ENCODE results near the gene HDAC4. TPM values are rescaled to one million over a fixed set of nuclear protein-coding genes. Genes with fewer than 3 reads are reported as not detected.

The HDAC4 gene
- total and polyA plus RNA-seq, 12 donors, result 3.7 to 40.0 (median 25.5) TPM

DNA sequence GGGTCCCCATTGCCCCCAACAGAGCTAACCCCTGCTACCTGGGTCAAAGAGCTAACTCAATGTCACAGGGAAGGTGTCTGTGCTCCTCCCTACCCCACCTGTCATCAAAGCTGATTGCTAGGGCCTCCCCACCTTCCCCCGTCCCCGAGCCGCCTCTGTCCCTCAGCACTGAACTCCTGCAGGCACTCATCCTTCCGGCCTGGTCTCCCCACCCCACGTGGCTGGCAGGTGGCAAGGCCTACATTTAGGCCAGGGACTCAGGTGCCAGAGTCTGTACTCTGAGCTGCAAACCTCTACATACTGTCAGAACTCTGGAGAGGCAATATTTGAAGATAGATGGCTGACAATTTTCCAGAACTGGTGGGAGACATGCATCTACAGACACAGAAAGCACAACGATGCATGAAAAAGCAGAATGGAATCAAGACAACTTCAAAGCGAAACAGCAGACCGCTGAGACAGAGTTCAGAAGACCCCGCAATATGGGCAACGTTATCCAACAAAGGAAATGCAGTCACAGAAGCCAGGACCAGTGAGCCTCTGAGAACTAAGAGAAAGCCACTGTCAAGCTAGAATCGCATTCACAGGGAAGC lies 195.8 kb downstream of the HDAC4 start:
- DNase-seq, result no peak
- no peaks in the 10 kb centered on the region for H3K27me3 ChIP-seq
- H3K9me3 ChIP-seq, result no peaks in the 10 kb centered on the region
- 70 to 77% methylated on average over 11 of the region's 11 CpGs for whole genome bisulfite sequencing, 2 donors
- H3K36me3 ChIP-seq, result no peaks in the 10 kb centered on the region
- H3K4me1 ChIP-seq, result peaks cover 9 to 44% (median 25%) of the 10 kb centered on the region in 9 donors
- H3K27ac ChIP-seq, result no peak overlapping the region
- TF ChIP-seq, protein P1, sequence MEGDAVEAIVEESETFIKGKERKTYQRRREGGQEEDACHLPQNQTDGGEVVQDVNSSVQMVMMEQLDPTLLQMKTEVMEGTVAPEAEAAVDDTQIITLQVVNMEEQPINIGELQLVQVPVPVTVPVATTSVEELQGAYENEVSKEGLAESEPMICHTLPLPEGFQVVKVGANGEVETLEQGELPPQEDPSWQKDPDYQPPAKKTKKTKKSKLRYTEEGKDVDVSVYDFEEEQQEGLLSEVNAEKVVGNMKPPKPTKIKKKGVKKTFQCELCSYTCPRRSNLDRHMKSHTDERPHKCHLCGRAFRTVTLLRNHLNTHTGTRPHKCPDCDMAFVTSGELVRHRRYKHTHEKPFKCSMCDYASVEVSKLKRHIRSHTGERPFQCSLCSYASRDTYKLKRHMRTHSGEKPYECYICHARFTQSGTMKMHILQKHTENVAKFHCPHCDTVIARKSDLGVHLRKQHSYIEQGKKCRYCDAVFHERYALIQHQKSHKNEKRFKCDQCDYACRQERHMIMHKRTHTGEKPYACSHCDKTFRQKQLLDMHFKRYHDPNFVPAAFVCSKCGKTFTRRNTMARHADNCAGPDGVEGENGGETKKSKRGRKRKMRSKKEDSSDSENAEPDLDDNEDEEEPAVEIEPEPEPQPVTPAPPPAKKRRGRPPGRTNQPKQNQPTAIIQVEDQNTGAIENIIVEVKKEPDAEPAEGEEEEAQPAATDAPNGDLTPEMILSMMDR (IDR thresholded peaks at IDR 0.05), result no peak
- ATAC-seq, result no peak
- intact Hi-C loops (cut with DNase I), result no loop called here
- H3K4me3 ChIP-seq, result no peak overlapping the region

DNA sequence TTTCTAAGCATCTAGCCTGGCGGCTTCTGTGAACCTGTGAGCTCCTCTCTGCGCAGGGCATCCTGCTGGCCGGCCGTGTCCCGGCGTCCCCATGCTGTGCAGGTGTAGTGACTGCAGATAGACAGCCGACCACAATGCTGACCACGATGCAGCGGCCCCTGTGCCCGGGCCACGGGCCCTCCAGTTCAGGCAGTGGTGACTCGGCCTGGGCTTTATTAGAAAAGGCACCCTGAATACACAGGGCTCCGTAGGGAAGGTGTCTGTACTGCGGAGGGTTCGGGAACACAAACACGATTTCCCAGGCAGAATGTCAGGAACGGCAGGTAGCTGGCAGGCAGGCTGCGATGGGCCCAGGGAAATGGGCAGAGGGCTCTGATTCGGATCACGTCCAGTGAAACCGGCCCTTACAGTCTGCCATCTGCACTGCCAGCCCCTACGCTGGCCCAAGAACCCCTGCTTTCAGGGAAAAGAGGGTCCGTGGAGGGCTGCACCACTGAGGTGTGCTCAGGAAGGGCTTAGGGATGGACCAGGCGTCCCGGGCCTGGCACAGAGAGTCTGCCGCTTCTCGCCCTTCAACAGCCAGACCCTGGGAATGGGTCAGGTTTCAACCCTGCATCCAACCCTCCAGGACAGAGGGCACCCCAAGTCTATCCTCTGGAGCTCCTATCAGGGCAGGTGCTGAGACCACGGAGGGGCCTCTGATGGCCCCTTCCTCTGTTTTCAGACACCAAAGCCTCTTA lies 196.5 kb downstream of the HDAC4 start:
- peaks cover 9 to 44% (median 26%) of the 10 kb centered on the region in 9 donors for H3K4me1 ChIP-seq
- H3K36me3 ChIP-seq, result no peaks in the 10 kb centered on the region
- H3K4me3 ChIP-seq, result no peak overlapping the region
- H3K27ac ChIP-seq, result no peak overlapping the region
- 95% methylated on average over 28 of the region's 28 CpGs for WGBS, 2 donors
- H3K27me3 ChIP-seq, result no peaks in the 10 kb centered on the region
- no peak for ATAC-seq
- TF ChIP-seq, protein P1 (IDR thresholded peaks at IDR 0.05), result no peak
- H3K9me3 ChIP-seq, result no peaks in the 10 kb centered on the region
- intact Hi-C loops (cut with DNase I), result no loop called here
- DNase-seq, result no peak

GRCh38 chr2:239203443-239204135 lies 197.2 kb downstream of the HDAC4 start:
- Histone ChIP-seq H3K36me3 (peaks cover 0 to 1% (median 0%) of the 10 kb centered on the region in 9 donors), H3K4me1 (peaks cover 9 to 39% (median 28%) of the 10 kb centered on the region in 9 donors)
- 90 to 91% methylated on average over 14 of the region's 14 CpGs for WGBS, 2 donors

GRCh38 chr2:239202836-239203235 lies 198.0 kb downstream of the HDAC4 start:
- Histone ChIP-seq H3K27me3 (no peaks in the 10 kb centered on the region), H3K27ac (peak overlapping the region in 1 of 10 donors; percentile 5), H3K4me1 (peaks cover 9 to 38% (median 28%) of the 10 kb centered on the region in 9 donors), H3K9me3 (no peaks in the 10 kb centered on the region), H3K4me3 (no peak overlapping the region), H3K36me3 (peaks cover 0 to 9% (median 0%) of the 10 kb centered on the region in 9 donors)
- ATAC-seq, result peak in 4 of 8 donors; percentile 26 to 63 (median 41)
- WGBS, 2 donors, result 88 to 92% methylated on average over 10 of the region's 10 CpGs
- no peak for DNase-seq
- TF ChIP-seq, protein P1 (IDR thresholded peaks at IDR 0.05), result no peak
- intact Hi-C loops (cut with DNase I), result no loop called here

More at GRCh38 chr2:239203443-239204135, 197.2 kb downstream of the HDAC4 start:
- Histone ChIP-seq H3K9me3 (no peaks in the 10 kb centered on the region), H3K27me3 (no peaks in the 10 kb centered on the region), H3K27ac (no peak overlapping the region), H3K4me3 (no peak overlapping the region)
- TF ChIP-seq, protein P1 (IDR thresholded peaks at IDR 0.05), result no peak
- DNase-seq (no peak), ATAC-seq (no peak)
- intact Hi-C loops (cut with DNase I), result no loop called here
